ENCODE data around the gene RNF187.
"Not testable (repeated sequence)": the region's sequence is repeated elsewhere in the genome, so short reads cannot be mapped to it uniquely, and the experiment has no call there.

Gene RNF187

GRCh38 chr1:228465141-228465540, 22.0 kb upstream of the RNF187 start:
- no peaks in the 10 kb centered on the region for H3K9me3 ChIP-seq (ENCODE audit: low read length)

DNA sequence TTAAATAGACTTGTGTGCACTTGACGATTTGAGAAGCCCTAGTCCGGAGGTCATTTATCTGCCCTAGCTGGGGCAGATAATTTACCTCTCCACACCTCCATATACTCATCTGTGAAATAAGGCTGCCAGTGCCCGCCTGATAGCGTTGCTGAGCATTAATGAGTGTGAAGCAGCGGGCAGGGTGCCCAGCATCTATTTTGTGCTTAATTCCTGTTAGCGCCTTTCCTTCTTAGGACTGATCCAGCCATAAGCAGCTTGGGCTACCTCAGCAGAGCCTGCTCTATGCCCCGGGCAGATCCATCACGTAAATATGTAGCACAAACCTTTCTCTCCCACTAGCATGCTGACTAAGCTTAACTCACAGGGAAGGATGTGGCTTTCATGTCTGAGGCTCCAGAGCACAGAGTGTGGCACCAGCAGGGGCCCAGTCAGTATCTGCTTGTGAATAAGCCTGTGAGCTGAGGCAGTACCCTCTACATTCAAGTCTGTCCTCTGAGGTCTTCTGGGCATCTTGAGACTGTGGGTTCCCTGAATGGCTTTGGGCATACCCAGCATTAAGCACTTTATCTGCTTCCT, 21.5 kb upstream of the RNF187 start:
- H3K27me3 ChIP-seq (ENCODE audit: insufficient read depth, low read length), result no peaks in the 10 kb centered on the region

More at GRCh38 chr1:228465141-228465540, 22.0 kb upstream of the RNF187 start:
- Histone ChIP-seq H3K4me1 (ENCODE audit: insufficient read depth, low read length) (peaks cover 35% of the 10 kb centered on the region), H3K27me3 (ENCODE audit: insufficient read depth, low read length) (no peaks in the 10 kb centered on the region), H3K4me3 (ENCODE audit: low read length) (peak overlapping the region; percentile 81), H2AFZ (ENCODE audit: low read depth, low read length) (peak overlapping the region; percentile 83), H3K36me3 (ENCODE audit: insufficient read depth, low read length) (no peaks in the 10 kb centered on the region)

DNA sequence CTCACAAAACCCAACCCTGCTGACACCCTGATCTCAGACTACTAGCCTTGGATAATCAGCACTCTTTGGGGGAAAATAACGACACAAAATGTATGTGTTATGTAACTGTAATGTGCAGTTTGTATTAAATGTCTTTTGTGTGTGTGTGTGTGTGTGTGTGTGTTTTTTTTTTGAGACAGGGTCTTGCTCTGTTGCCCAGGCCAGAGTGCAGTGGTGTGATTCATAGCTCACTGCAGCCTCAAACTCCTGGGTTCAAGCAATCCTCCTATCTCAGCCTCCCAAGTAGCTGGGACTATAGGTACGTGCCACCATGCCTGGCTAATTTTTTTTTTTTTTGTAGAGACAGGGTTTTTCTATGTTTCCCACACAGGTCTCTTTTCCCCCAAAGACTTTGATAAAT, 19.0 kb upstream of the RNF187 start:
- H3K36me3 ChIP-seq (ENCODE audit: insufficient read depth, low read length); H2AFZ ChIP-seq (ENCODE audit: low read depth, low read length); H3K4me3 ChIP-seq (ENCODE audit: low read length); H3K9me3 ChIP-seq (ENCODE audit: low read length); H3K27me3 ChIP-seq (ENCODE audit: insufficient read depth, low read length): not testable (repeated sequence)
- peaks cover 21% of the 10 kb centered on the region for H3K4me1 ChIP-seq (ENCODE audit: insufficient read depth, low read length)

More for the DNA sequence above, 21.5 kb upstream of the RNF187 start:
- Histone ChIP-seq H3K9me3 (ENCODE audit: low read length) (no peaks in the 10 kb centered on the region), H3K4me3 (ENCODE audit: low read length) (peak overlapping the region; percentile 81), H2AFZ (ENCODE audit: low read depth, low read length) (peak overlapping the region; percentile 83), H3K36me3 (ENCODE audit: insufficient read depth, low read length) (no peaks in the 10 kb centered on the region), H3K4me1 (ENCODE audit: insufficient read depth, low read length) (peaks cover 31% of the 10 kb centered on the region)

DNA sequence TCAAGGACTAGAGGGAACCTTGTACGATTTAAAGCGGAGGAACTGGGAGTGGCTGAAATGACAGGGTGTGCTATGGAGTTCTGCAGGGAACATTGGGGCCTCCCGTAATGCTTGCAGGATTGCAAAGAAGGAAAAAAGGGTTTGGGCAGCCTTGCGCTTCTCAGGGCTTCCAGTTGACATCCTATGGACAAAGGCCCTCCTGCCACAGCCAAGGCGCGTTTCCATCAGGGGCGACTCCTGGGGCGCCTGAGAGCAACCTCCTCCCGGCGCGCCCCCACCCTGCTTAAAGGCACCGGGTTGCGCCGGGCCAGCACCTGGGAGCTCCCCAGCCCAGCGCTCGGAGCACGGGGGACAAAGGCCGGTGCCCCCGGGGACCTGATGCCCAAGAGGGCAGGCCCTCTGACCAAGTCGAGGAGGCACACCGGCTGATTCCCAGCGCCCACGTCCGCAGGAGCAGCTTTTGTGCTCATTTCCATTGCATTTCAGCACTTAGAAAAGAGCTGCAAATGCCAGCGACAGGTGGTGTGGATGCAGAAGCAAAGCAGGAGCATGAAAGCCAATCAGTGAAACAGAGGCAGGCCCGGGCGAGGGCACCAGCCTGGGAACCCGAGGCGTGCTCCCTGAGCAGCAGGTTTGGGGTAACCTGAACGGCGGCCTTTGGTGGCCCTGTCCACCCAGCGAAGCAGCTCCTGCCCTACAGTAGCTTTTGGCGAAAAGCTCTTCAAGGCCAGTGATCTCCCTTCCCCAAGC, 17.6 kb upstream of the RNF187 start:
- no peaks in the 10 kb centered on the region for H3K9me3 ChIP-seq (ENCODE audit: low read length)
- H3K27me3 ChIP-seq (ENCODE audit: insufficient read depth, low read length), result no peaks in the 10 kb centered on the region
- no peak overlapping the region for H2AFZ ChIP-seq (ENCODE audit: low read depth, low read length)
- H3K4me3 ChIP-seq (ENCODE audit: low read length), result no peak overlapping the region
- no peaks in the 10 kb centered on the region for H3K36me3 ChIP-seq (ENCODE audit: insufficient read depth, low read length)
- peaks cover 19% of the 10 kb centered on the region for H3K4me1 ChIP-seq (ENCODE audit: insufficient read depth, low read length)

GRCh38 chr1:228471154-228471761, 15.9 kb upstream of the RNF187 start:
- Histone ChIP-seq H3K27me3 (ENCODE audit: insufficient read depth, low read length) (no peaks in the 10 kb centered on the region), H3K4me3 (ENCODE audit: low read length) (no peak overlapping the region), H3K36me3 (ENCODE audit: insufficient read depth, low read length) (no peaks in the 10 kb centered on the region), H3K9me3 (ENCODE audit: low read length) (no peaks in the 10 kb centered on the region), H2AFZ (ENCODE audit: low read depth, low read length) (no peak overlapping the region), H3K4me1 (ENCODE audit: insufficient read depth, low read length) (peaks cover 19% of the 10 kb centered on the region)

DNA sequence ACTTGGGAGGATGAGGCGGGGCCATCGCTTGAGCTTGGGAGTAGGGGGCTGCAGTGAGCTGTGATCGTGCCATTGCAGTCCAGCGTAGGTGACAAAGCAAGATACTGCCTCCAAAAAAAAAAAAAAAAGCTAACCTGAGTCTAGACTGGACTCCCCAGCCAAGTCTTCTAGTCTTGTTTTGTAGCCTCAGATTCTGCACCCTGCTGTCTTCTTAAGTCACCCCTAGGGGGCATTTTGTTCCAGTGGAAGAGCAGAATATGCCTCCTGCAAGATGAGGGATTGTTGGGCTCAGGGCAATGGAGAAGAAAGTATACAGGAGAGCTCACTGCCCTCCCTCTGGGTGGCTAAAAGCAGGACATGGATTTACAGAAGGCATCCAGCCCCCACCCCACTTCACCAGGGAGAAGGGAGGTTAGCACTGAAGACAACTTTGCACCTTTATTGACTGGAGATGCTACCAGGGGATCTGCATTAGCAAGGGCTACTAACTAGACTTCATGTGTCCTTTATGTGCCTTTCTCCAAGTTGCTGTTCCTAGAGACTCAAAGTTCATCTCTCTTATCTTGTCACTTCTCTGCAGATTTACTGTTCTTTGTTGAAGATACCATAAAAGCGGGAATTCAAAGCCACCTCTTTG, 15.3 kb upstream of the RNF187 start:
- Histone ChIP-seq H3K27me3 (ENCODE audit: insufficient read depth, low read length) (no peaks in the 10 kb centered on the region), H3K9me3 (ENCODE audit: low read length) (no peaks in the 10 kb centered on the region), H2AFZ (ENCODE audit: low read depth, low read length) (no peak overlapping the region), H3K4me1 (ENCODE audit: insufficient read depth, low read length) (peaks cover 19% of the 10 kb centered on the region), H3K36me3 (ENCODE audit: insufficient read depth, low read length) (no peaks in the 10 kb centered on the region), H3K4me3 (ENCODE audit: low read length) (no peak overlapping the region)

- H2AFZ ChIP-seq (ENCODE audit: low read depth, low read length), result no peak overlapping the region
- no peak overlapping the region for H3K4me3 ChIP-seq (ENCODE audit: low read length)
- no peaks in the 10 kb centered on the region for H3K27me3 ChIP-seq (ENCODE audit: insufficient read depth, low read length)
- H3K9me3 ChIP-seq (ENCODE audit: low read length), result no peaks in the 10 kb centered on the region
- H3K4me1 ChIP-seq (ENCODE audit: insufficient read depth, low read length), result peaks cover 25% of the 10 kb centered on the region
- H3K36me3 ChIP-seq (ENCODE audit: insufficient read depth, low read length), result no peaks in the 10 kb centered on the region
Measured at GRCh38 chr1:228472655-228473054, 14.5 kb upstream of the RNF187 start.

DNA sequence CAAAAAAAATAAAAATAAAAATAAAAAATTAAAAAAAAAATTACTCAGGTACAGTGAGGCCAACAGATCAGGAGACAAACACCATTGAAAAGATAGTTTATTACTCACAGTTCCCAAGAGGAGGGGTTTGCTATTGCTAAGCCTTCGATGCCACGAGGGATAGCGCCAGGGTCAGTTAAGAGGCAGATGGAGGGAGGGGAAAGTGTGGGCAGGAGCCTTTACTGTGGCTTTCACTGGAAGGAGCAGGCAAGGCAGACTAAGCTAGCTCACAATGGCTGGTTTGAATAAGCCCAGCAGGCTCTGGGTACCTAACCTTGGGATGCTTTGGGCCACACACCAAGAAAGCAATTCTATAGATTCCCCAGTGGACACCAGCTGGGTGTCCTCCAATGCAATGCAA, 12.7 kb upstream of the RNF187 start:
- no peaks in the 10 kb centered on the region for H3K27me3 ChIP-seq (ENCODE audit: insufficient read depth, low read length)
- no peak overlapping the region for H3K4me3 ChIP-seq (ENCODE audit: low read length)
- no peak overlapping the region for H2AFZ ChIP-seq (ENCODE audit: low read depth, low read length)

DNA sequence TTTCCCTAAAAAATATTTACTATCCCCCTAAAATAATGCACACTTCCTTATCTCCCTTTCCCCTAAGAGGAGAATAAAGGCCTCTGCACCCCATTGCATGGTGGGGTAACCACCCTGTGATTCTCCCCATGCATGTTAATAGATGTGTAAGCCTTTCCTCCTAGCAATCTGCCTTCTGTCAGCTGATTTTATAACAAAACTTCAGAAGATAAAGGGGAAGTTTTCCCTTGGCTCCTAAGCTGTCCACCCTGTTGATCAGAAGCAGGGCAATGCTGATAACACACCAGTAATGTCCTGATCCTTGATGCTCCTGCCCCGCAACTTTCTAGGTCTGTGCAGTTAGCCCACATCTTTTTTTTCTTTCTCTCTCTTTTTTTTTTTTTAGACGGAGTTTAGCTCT, 11.4 kb upstream of the RNF187 start:
- no peaks in the 10 kb centered on the region for H3K36me3 ChIP-seq (ENCODE audit: insufficient read depth, low read length)
- H3K27me3 ChIP-seq (ENCODE audit: insufficient read depth, low read length), result no peaks in the 10 kb centered on the region
- no peaks in the 10 kb centered on the region for H3K9me3 ChIP-seq (ENCODE audit: low read length)
- H2AFZ ChIP-seq (ENCODE audit: low read depth, low read length), result peak overlapping the region; percentile 28
- no peak overlapping the region for H3K4me3 ChIP-seq (ENCODE audit: low read length)
- peaks cover 37% of the 10 kb centered on the region for H3K4me1 ChIP-seq (ENCODE audit: insufficient read depth, low read length)

More for the DNA sequence above, 12.7 kb upstream of the RNF187 start:
- H3K9me3 ChIP-seq (ENCODE audit: low read length), result no peaks in the 10 kb centered on the region
- no peaks in the 10 kb centered on the region for H3K36me3 ChIP-seq (ENCODE audit: insufficient read depth, low read length)
- peaks cover 27% of the 10 kb centered on the region for H3K4me1 ChIP-seq (ENCODE audit: insufficient read depth, low read length)

DNA sequence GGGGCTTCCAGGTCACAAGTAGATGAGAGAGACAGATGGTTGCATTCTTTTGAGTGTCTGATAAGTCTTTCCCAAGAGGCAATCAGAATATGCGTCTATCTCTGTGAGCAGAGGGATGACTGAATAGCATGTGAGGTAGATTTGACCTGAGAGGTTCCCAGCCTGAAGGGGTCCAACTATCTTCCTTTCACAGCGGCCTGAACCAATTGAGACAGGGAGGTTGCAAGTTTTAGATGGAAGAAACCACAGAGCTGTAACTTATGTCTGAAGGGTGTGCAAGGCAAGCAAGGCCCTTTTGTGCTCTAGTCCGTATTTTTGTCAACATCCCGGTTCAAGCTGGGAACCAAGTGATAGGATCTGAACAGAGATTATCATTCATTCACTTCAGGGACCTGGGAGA, 9.9 kb upstream of the RNF187 start:
- H3K9me3 ChIP-seq (ENCODE audit: low read length), result no peaks in the 10 kb centered on the region
- H3K27me3 ChIP-seq (ENCODE audit: insufficient read depth, low read length), result no peaks in the 10 kb centered on the region

DNA sequence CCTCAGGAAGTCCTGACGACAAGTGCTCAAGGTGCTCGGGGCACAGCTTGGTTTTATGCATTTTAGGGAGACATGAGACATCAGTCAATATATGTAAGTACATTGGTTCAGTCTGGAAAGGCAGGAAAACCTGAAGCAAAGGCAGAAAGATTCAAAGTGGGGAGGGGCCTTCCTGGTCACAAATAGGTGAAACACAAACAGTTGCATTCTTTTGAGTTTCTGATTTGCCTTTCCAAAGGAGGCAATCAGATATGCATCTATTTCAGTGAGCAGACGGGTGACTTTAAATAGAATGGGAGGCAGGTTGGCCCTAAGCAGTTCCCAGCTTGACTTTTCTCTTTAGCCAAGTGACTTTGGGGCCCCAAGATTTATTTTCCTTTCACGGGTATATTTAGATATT, 8.9 kb upstream of the RNF187 start:
- H3K36me3 ChIP-seq (ENCODE audit: insufficient read depth, low read length), result no peaks in the 10 kb centered on the region
- H3K27me3 ChIP-seq (ENCODE audit: insufficient read depth, low read length), result no peaks in the 10 kb centered on the region
- H2AFZ ChIP-seq (ENCODE audit: low read depth, low read length), result no peak overlapping the region
- H3K4me1 ChIP-seq (ENCODE audit: insufficient read depth, low read length), result peaks cover 38% of the 10 kb centered on the region
- no peak overlapping the region for H3K4me3 ChIP-seq (ENCODE audit: low read length)
- no peaks in the 10 kb centered on the region for H3K9me3 ChIP-seq (ENCODE audit: low read length)

More for the DNA sequence above, 9.9 kb upstream of the RNF187 start:
- H3K36me3 ChIP-seq (ENCODE audit: insufficient read depth, low read length), result no peaks in the 10 kb centered on the region
- H3K4me1 ChIP-seq (ENCODE audit: insufficient read depth, low read length), result peaks cover 38% of the 10 kb centered on the region
- H3K4me3 ChIP-seq (ENCODE audit: low read length), result no peak overlapping the region
- no peak overlapping the region for H2AFZ ChIP-seq (ENCODE audit: low read depth, low read length)

DNA sequence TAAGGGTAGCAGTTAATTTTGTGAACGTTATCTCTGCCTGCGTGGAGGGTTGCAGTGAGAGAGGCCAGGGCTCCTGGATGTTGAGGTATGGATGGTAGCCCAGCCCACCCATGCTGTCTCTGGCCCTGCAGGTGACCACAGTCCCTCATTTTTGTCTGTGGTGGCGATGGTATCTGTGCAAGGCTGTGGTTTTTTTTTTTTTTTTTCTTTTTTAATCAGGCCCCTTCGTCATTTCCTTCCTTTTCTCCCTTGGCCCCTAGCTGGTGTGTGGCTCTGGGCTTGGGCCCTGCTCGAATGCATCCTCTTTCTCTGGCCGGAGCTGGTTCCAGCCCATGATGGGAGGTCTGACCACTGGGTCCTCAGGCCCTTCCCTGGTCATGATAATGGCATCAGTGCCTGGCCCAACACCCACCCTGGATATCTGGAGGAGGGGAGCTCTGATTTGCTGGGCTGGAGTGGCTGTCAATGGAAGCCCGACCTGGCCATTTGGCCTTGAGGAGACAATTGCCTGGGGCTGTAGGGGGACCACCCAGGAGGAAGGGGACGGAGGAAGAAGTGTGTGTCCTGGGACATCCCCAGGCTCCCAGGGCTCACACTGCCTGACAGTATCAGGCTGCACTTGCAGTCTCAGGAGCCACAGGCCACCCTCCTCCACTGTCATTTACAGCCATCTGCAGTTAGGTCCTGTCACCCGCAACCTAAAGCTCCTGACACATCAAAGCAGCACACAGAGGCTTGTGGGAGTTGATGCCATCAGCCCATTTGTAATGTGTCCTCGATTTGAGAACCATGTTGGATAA, 8.1 kb upstream of the RNF187 start:
- H3K4me1 ChIP-seq (ENCODE audit: insufficient read depth, low read length), result peaks cover 34% of the 10 kb centered on the region
- no peak overlapping the region for H3K4me3 ChIP-seq (ENCODE audit: low read length)
- no peaks in the 10 kb centered on the region for H3K36me3 ChIP-seq (ENCODE audit: insufficient read depth, low read length)
- H3K9me3 ChIP-seq (ENCODE audit: low read length), result no peaks in the 10 kb centered on the region
- no peaks in the 10 kb centered on the region for H3K27me3 ChIP-seq (ENCODE audit: insufficient read depth, low read length)
- H2AFZ ChIP-seq (ENCODE audit: low read depth, low read length), result no peak overlapping the region

All from neuron (in vitro differentiated cells).